NCI-H2029 (cell line): ENCODE measurements around the gene MAGEA12.
"Not testable (repeated sequence)": the region's sequence is repeated elsewhere in the genome, so short reads cannot be mapped to it uniquely, and the experiment has no call there.

Source experiments
- DNase-seq: peaks from one replicate; lab custom pipeline; 2025; lab: John Stamatoyannopoulos, UW

MAGEA12 gene, protein sequence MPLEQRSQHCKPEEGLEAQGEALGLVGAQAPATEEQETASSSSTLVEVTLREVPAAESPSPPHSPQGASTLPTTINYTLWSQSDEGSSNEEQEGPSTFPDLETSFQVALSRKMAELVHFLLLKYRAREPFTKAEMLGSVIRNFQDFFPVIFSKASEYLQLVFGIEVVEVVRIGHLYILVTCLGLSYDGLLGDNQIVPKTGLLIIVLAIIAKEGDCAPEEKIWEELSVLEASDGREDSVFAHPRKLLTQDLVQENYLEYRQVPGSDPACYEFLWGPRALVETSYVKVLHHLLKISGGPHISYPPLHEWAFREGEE

DNA sequence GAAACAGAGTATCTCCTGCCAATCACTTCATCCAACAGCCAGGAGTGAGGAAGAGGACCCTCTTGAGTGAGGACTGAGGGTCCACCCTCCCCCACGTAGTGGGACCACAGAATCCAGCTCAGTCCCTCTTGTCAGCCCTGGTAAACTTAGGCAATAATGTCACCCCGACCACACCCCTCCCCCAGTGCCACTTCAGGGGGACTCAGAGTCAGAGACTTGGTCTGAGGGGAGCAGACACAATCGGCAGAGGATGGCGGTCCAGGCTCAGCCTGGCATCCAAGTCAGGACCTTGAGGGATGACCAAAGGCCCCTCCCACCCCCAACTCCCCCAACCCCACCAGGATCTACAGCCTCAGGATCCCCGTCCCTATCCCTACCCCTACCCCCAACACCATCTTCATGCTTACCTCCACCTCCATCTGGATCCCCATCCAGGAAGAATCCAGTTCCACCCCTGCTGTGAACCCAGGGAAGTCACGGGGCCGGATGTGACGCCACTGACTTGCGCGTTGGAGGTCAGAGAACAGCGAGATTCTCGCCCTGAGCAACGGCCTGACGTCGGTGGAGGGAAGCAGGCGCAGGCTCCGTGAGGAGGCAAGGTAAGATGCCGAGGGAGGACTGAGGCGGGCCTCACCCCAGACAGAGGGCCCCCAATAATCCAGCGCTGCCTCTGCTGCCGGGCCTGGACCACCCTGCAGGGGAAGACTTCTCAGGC, at the start of gene MAGEA12, which contains the start of gene CSAG1:
Gene MAGEA12 (plus strand): TSS at position 497 of the 715 bp plus-strand sequence. CDS start 2,405 bp downstream, outside the sequence.
Gene CSAG1 (minus strand): TSS at position 461 of the 715 bp plus-strand sequence. CDS start 1,261 bp downstream, outside the sequence.
- DNase-seq: peak; percentile 73

DNA sequence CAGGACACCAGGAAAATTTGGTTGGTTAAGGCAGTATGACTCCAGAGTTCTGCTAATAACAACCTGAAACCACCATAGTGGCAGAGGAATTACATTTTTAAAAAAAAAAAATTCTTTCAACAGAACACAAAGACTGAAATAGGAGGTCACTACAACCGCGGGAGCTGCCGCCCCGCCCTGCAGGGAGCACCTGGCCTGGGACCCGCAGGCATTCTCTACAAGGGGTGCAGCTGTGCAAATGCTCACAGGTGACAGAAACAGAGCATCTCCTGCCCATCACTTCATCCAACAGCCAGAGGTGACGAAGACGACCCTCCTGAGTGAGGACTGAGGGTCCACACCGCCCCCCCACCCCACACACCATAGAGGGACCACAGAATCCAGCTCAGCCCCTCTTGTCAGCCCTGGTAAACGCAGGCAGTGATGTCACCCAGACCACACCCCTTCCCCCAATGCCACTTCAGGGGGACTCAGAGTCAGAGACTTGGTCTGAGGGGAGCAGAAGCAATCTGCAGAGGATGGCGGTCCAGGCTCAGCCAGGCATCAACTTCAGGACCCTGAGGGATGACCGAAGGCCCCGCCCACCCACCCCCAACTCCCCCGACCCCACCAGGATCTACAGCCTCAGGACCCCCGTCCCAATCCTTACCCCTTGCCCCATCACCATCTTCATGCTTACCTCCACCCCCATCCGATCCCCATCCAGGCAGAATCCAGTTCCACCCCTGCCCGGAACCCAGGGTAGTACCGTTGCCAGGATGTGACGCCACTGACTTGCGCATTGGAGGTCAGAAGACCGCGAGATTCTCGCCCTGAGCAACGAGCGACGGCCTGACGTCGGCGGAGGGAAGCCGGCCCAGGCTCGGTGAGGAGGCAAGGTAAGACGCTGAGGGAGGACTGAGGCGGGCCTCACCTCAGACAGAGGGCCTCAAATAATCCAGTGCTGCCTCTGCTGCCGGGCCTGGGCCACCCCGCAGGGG, 35.3 kb upstream of the MAGEA12 start, which contains the start of gene MAGEA3:
Gene MAGEA3 (plus strand): TSS at position 843 of the 980 bp plus-strand sequence. CDS start 2,039 bp downstream, outside the sequence.
- not testable (repeated sequence) for DNase-seq

DNA sequence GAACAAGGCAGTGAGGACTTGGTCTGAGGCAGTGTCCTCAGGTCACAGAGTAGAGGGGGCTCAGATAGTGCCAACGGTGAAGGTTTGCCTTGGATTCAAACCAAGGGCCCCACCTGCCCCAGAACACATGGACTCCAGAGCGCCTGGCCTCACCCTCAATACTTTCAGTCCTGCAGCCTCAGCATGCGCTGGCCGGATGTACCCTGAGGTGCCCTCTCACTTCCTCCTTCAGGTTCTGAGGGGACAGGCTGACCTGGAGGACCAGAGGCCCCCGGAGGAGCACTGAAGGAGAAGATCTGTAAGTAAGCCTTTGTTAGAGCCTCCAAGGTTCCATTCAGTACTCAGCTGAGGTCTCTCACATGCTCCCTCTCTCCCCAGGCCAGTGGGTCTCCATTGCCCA, 33.2 kb upstream of the MAGEA12 start:
- not testable (repeated sequence) for DNase-seq

DNA sequence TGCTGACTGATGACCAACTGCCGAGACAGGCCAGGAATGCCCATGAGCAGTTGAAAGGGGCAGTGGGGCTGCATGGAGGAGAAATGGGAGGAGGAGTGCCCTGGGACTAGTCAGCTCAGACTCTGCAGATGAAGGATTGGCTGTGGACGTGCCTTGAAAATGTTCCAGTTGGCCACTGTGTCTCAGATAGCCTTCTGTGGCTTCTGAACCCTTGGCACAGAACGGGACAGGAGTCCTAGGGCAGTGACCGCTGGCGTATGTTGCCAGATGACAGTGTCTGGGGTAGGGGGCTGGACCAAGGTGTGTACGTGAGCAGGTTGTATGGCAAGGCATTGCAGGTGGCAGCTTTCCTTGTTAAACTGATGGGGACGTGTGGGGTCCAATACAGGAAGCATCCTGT, 27.1 kb upstream of the MAGEA12 start:
- DNase-seq: not testable (repeated sequence)

DNA sequence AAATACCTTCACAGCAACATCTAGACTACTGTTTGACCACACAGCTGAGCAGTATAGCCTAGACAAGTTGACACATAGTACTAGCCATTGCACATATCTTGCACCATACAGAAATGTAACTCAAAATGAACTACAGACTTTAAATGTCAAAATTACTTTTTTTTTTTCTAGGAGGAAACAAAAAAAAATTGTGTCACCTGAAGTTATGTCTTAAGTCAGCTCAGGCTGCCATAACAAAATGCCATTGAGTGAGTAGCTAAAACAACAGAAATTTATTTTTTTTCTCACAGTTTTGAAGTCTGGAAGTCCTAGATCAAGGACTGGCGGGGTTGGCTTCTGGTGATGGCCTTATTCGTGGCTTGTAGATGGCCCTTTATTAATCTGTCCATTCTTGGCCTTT, 24.4 kb upstream of the MAGEA12 start, which contains the start of gene CSAG2:
Gene CSAG2 (minus strand): TSS at position 101 of the 400 bp plus-strand sequence. CDS start 161 bp downstream, outside the sequence.
- not testable (repeated sequence) for DNase-seq

DNA sequence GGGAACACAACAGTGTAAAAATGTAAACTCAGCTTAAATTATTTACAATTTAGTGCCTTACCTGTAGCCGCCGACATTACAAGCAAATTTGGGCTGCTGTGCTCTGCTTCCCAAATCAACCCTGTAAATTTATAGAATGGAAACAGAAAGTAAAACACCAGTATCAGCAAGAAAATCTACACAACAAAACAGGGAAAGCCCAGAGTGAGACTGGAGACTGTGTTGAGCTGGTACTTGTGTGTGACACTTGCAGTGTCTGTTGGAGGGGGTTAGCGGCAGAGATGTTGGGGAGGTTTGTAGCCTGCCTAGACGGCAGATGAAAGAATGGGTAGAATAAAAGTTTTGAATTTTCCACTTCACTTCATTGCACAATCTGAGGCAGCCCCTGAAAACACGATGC, 20.4 kb upstream of the MAGEA12 start:
- DNase-seq: not testable (repeated sequence)

DNA sequence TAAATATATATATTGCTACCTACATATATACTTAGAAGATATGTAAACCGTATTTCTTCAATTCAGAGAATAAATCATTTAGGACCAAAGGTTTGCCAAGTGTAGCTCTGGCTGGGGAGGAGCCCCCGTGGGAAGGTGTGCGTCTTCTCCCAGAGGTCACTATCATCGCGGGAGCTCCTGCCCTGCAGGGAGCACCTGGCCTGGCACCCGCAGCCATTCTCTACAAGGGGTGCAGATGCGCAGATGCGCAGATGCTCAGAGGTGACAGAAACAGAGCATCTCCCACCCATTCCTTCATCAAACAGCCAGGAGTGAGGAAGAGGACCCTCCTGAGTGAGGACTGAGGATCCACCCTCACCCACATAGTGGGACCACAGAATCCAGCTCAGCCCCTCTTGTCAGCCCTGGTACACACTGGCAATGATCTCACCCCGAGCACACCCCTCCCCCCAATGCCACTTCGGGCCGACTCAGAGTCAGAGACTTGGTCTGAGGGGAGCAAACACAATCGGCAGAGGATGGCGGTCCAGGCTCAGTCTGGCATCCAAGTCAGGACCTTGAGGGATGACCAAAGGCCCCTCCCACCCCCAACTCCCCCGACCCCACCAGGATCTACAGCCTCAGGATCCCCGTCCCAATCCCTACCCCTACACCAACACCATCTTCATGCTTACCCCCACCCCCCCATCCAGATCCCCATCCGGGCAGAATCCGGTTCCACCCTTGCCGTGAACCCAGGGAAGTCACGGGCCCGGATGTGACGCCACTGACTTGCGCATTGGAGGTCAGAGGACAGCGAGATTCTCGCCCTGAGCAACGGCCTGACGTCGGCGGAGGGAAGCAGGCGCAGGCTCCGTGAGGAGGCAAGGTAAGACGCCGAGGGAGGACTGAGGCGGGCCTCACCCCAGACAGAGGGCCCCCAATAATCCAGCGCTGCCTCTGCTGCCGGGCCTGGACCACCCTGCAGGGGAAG, 19.5 kb upstream of the MAGEA12 start, which contains the start of gene MAGEA2B:
Gene MAGEA2B (plus strand): TSS at position 814 of the 973 bp plus-strand sequence. CDS start 2,479 bp downstream, outside the sequence.
- DNase-seq: not testable (repeated sequence)

DNA sequence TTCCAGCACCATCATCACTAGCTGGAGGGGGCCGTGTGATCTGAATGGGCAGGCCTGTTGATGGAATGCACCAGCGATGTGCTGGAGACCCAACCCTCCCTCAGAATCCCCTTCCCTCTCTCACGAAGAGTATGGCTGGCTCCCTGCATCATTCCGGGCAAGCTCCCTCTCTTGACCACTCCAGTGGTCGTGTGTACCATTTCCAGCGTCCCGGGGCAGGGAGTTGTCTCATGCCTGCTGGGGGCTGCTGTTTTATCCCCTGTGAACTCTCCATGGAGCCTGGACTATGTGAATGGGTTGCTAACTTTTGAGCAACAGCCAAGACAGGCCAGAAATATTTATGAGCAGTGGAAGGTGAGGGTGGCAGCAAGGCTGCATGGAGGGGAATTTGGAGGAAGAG, 8.1 kb upstream of the MAGEA12 start:
- no peak for DNase-seq

DNA sequence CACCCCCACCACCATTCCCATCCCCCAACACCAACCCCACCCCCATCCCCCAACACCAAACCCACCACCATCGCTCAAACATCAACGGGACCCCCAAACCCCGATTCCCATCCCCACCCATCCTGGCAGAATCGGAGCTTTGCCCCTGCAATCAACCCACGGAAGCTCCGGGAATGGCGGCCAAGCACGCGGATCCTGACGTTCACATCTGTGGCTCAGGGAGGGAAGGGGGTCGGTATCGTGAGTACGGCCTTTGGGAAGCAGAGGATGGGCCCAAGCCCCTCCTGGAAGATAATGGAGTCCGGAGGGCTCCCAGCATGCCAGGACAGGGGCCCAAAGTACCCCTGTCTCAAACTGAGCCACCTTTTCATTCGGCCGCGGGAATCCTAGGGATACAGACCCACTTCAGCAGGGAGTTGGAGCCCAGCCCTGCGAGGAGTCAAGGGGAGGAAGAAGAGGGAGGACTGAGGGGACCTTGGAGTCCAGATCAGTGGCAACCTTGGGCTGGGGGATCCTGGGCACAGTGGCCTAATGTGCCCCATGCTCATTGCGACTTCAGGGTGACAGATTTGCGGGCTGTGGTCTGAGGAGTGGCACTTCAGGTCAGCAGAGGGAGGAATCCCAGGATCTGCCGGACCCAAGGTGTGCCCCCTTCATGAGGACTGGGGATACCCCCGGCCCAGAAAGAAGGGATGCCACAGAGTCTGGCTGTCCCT, 744 bp downstream of the MAGEA12 start:
- DNase-seq: not testable (repeated sequence)

DNA sequence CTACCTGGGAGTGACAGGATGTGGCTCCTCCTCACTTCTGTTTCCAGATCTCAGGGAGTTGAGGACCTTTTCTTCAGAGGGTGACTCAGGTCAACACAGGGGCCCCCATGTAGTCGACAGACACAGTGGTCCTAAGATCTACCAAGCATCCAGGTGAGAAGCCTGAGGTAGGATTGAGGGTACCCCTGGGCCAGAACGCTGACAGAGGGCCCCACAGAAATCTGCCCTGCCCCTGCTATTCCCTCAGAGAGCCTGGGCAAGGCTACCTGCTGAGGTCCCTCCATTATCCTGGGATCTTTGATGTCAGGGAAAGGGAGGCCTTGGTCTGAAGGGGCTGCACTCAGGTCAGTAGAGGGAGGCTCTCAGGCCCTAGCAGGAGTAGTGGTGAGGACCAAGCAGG, 1.5 kb downstream of the MAGEA12 start:
- DNase-seq: no peak

DNA sequence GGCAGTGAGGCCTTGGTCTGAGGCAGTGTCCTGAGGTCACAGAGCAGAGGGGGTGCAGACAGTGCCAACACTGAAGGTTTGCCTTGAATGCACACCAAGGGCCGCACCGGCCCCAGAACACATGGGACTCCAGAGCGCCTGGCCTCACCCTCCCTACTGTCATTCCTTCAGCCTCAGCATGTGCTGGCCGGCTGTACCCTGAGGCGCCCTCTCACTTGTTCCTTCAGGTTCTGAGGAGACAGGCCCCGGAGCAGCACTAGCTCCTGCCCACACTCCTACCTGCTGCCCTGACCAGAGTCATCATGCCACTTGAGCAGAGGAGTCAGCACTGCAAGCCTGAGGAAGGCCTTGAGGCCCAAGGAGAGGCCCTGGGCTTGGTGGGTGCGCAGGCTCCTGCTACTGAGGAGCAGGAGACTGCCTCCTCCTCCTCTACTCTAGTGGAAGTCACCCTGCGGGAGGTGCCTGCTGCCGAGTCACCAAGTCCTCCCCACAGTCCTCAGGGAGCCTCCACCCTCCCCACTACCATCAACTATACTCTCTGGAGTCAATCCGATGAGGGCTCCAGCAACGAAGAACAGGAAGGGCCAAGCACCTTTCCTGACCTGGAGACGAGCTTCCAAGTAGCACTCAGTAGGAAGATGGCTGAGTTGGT, 2.4 kb downstream of the MAGEA12 start:
- no peak for DNase-seq

DNA sequence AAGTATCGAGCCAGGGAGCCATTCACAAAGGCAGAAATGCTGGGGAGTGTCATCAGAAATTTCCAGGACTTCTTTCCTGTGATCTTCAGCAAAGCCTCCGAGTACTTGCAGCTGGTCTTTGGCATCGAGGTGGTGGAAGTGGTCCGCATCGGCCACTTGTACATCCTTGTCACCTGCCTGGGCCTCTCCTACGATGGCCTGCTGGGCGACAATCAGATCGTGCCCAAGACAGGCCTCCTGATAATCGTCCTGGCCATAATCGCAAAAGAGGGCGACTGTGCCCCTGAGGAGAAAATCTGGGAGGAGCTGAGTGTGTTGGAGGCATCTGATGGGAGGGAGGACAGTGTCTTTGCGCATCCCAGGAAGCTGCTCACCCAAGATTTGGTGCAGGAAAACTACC, 3.0 kb downstream of the MAGEA12 start:
- DNase-seq: not testable (repeated sequence)

DNA sequence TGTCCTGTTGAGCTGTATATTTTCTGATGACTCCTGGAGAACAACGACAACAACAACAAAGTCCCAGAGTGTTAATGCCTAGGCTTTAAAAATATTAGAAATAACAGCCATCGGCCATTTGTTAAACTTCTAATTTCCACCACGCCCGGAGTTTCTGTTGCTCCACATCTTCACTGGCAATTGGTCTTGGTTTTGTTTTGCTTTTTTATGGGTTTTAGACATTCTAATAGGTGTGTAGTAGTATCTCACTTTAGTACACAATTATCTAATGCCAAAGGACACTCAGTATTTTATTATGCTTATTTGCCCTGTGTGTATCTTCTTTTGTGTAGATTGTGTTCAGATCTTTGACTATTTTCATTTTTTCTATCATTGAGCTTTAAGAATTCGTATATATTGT, 5.0 kb downstream of the MAGEA12 start:
- no peak for DNase-seq

DNA sequence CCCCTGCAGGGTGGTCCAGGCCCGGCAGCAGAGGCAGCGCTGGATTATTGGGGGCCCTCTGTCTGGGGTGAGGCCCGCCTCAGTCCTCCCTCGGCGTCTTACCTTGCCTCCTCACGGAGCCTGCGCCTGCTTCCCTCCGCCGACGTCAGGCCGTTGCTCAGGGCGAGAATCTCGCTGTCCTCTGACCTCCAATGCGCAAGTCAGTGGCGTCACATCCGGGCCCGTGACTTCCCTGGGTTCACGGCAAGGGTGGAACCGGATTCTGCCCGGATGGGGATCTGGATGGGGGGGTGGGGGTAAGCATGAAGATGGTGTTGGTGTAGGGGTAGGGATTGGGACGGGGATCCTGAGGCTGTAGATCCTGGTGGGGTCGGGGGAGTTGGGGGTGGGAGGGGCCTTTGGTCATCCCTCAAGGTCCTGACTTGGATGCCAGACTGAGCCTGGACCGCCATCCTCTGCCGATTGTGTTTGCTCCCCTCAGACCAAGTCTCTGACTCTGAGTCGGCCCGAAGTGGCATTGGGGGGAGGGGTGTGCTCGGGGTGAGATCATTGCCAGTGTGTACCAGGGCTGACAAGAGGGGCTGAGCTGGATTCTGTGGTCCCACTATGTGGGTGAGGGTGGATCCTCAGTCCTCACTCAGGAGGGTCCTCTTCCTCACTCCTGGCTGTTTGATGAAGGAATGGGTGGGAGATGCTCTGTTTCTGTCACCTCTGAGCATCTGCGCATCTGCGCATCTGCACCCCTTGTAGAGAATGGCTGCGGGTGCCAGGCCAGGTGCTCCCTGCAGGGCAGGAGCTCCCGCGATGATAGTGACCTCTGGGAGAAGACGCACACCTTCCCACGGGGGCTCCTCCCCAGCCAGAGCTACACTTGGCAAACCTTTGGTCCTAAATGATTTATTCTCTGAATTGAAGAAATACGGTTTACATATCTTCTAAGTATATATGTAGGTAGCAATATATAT, 20.4 kb downstream of the MAGEA12 start, which contains the start of gene MAGEA2:
Gene MAGEA2 (minus strand): TSS at position 157 of the 965 bp plus-strand sequence. CDS start 2,479 bp downstream, outside the sequence.
- DNase-seq: not testable (repeated sequence)

DNA sequence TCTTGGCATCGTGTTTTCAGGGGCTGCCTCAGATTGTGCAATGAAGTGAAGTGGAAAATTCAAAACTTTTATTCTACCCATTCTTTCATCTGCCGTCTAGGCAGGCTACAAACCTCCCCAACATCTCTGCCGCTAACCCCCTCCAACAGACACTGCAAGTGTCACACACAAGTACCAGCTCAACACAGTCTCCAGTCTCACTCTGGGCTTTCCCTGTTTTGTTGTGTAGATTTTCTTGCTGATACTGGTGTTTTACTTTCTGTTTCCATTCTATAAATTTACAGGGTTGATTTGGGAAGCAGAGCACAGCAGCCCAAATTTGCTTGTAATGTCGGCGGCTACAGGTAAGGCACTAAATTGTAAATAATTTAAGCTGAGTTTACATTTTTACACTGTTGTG, 21.3 kb downstream of the MAGEA12 start:
- DNase-seq: not testable (repeated sequence)

DNA sequence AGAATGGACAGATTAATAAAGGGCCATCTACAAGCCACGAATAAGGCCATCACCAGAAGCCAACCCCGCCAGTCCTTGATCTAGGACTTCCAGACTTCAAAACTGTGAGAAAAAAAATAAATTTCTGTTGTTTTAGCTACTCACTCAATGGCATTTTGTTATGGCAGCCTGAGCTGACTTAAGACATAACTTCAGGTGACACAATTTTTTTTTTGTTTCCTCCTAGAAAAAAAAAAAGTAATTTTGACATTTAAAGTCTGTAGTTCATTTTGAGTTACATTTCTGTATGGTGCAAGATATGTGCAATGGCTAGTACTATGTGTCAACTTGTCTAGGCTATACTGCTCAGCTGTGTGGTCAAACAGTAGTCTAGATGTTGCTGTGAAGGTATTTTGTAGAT, 25.4 kb downstream of the MAGEA12 start, which contains the start of gene CSAG3:
Gene CSAG3 (plus strand): TSS at position 301 of the 400 bp plus-strand sequence.
- DNase-seq: not testable (repeated sequence)

DNA sequence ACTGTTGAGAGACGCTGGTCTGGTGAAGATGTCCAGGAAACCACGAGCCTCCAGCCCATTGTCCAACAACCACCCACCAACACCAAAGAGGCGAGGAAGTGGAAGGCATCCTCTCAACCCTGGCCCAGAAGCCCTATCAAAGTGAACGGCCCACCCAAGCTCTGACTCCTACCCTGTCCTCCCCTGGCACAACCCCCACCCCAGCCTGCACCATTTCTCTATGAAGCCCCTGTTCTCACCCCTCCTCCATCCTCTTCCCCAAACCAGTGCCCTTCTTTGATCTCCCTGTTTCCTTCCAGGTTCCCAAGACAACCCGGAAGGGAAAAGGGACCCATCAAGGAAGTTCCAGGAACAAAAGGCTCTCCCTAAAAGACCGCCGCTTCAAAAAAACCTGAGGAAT, 26.0 kb downstream of the MAGEA12 start:
- DNase-seq: not testable (repeated sequence)
